HEK293 (cell line): ENCODE results near the gene NRP1.

Experiments
- CTCF ChIA-PET: fragments of 350-600 bp; formaldehyde crosslinking; extraction: SDS; loops from one replicate; lab custom pipeline; 2021; ENCODE audit warnings: antibody characterized with exemption; lab: Yijun Ruan, JAX
- POLR2A ChIA-PET: fragments of 300-600 bp; formaldehyde crosslinking; extraction: SDS; loops from one replicate; lab custom pipeline; 2020; ENCODE audit warnings: antibody characterized with exemption, inconsistent platforms; lab: Yijun Ruan, JAX
- H3K27ac ChIP-seq: fragments of 200-500 bp; sonication (Bioruptor generic); 2 replicates; pipeline ENCODE4 v1.5.1; 2014; ENCODE audit warnings: low read depth, low read length, control low read depth, inconsistent platforms; ENCODE audit errors: extremely low read depth
- H3K36me3 ChIP-seq, 2 experiments: fragments of 200-500 bp in 1 of 2; sonication (Bioruptor generic) in 1 of 2; 1 replicate in 1 of 2; 2 replicates in 1 of 2; pipeline ENCODE4 v1.5.1; 2014 to 2017; ENCODE audit warnings: inconsistent platforms in 2 of 2, low read length in 2 of 2; ENCODE audit not compliant: control insufficient read depth in 2 of 2, insufficient read depth in 1 of 2
- H3K4me1 ChIP-seq: fragments of 200-500 bp; sonication (Bioruptor generic); 2 replicates; pipeline ENCODE4 v1.5.1; 2014; ENCODE audit warnings: mild to moderate bottlenecking, low read length, inconsistent platforms; ENCODE audit not compliant: control insufficient read depth, insufficient read depth
- H3K4me3 ChIP-seq: 2 replicates; pipeline ENCODE4 v1.5.1; 2011; ENCODE audit warnings: low read depth, mild to moderate bottlenecking, control low read depth, low read length, moderate library complexity
- H3K9me3 ChIP-seq: fragments of 200-500 bp; sonication (Bioruptor generic); 2 replicates; pipeline ENCODE4 v1.5.1; 2014; ENCODE audit warnings: low read depth, low read length, inconsistent platforms; ENCODE audit not compliant: control insufficient read depth, insufficient read depth
- IKZF3 ChIP-seq: fragments of 450-650 bp; IDR thresholded peaks from 2 replicates; pipeline ENCODE4 v1.5.0; 2018; ENCODE audit warnings: missing biosample characterization, mild to moderate bottlenecking, missing genetic modification characterization, moderate library complexity
- MEIS1 ChIP-seq: sonication (generic); formaldehyde crosslinking; IDR thresholded peaks from 2 replicates; pipeline ENCODE4 v1.8.1; 2022; ENCODE audit warnings: missing genetic modification reagents, mild to moderate bottlenecking, borderline replicate concordance
- REPIN1 ChIP-seq: fragments of 450-650 bp; formaldehyde crosslinking; IDR thresholded peaks from 2 replicates; pipeline ENCODE4 v1.5.1; 2017; ENCODE audit warnings: missing biosample characterization, missing genetic modification characterization, low read depth
- SCRT2 ChIP-seq: fragments of 450-650 bp; formaldehyde crosslinking; IDR thresholded peaks from 2 replicates; pipeline ENCODE4 v1.5.1; 2016; ENCODE audit warnings: missing biosample characterization, missing genetic modification characterization
- SP3 ChIP-seq: fragments of 450-650 bp; formaldehyde crosslinking; IDR thresholded peaks from 2 replicates; pipeline ENCODE4 v1.5.1; 2016; ENCODE audit warnings: missing biosample characterization, missing genetic modification characterization
- TCF7L2 ChIP-seq: IDR thresholded peaks from 2 replicates; pipeline ENCODE4 v1.6.1; 2011; ENCODE audit warnings: low read depth, mild to moderate bottlenecking, inconsistent platforms, low read length, moderate library complexity, borderline replicate concordance
- ZBTB17 ChIP-seq: fragments of 450-650 bp; formaldehyde crosslinking; IDR thresholded peaks from 2 replicates; pipeline ENCODE4 v1.5.1; 2016; ENCODE audit warnings: missing biosample characterization, missing genetic modification characterization
- ZBTB20 ChIP-seq: fragments of 450-650 bp; formaldehyde crosslinking; IDR thresholded peaks from 2 replicates; pipeline ENCODE4 v1.5.1; 2016; ENCODE audit warnings: missing biosample characterization, missing genetic modification characterization
- ZBTB48 ChIP-seq: fragments of 450-650 bp; formaldehyde crosslinking; IDR thresholded peaks from 2 replicates; pipeline ENCODE4 v1.5.1; 2016; ENCODE audit warnings: missing biosample characterization, missing genetic modification characterization
- ZFHX2 ChIP-seq: fragments of 450-650 bp; formaldehyde crosslinking; conservative IDR thresholded peaks from 2 replicates; pipeline ENCODE4 v1.5.1; 2016; ENCODE audit warnings: missing biosample characterization, missing genetic modification characterization
- ZNF133 ChIP-seq: fragments of 450-650 bp; formaldehyde crosslinking; IDR thresholded peaks from 2 replicates; pipeline ENCODE4 v1.5.1; 2016; ENCODE audit warnings: missing biosample characterization, missing genetic modification characterization
- ZNF155 ChIP-seq: fragments of 450-650 bp; formaldehyde crosslinking; IDR thresholded peaks from 2 replicates; pipeline ENCODE4 v1.5.1; 2016; ENCODE audit warnings: missing biosample characterization, missing genetic modification characterization
- ZNF16 ChIP-seq: fragments of 450-650 bp; formaldehyde crosslinking; IDR thresholded peaks from 2 replicates; pipeline ENCODE4 v1.5.1; 2016; ENCODE audit warnings: low read depth, missing biosample characterization, missing genetic modification characterization
- ZNF214 ChIP-seq: fragments of 450-650 bp; formaldehyde crosslinking; IDR thresholded peaks from 2 replicates; pipeline ENCODE4 v1.5.1; 2017; ENCODE audit warnings: missing biosample characterization, mild to moderate bottlenecking, missing genetic modification characterization, borderline replicate concordance
- ZNF24 ChIP-seq: fragments of 450-650 bp; formaldehyde crosslinking; IDR thresholded peaks from 2 replicates; pipeline ENCODE4 v1.5.1; 2016; ENCODE audit warnings: missing biosample characterization, missing genetic modification characterization
- ZNF37A ChIP-seq: fragments of 450-650 bp; IDR thresholded peaks from 2 replicates; pipeline ENCODE4 v1.5.1; 2018; ENCODE audit warnings: missing biosample characterization, missing genetic modification characterization
- ZNF426 ChIP-seq: fragments of 450-650 bp; formaldehyde crosslinking; IDR thresholded peaks from 2 replicates; pipeline ENCODE4 v1.5.1; 2017; ENCODE audit warnings: missing biosample characterization, missing genetic modification characterization, mild to moderate bottlenecking, inconsistent platforms, moderate library complexity
- ZNF514 ChIP-seq: fragments of 450-650 bp; formaldehyde crosslinking; IDR thresholded peaks from 2 replicates; pipeline ENCODE4 v1.5.1; 2016; ENCODE audit warnings: missing biosample characterization, missing genetic modification characterization
- ZNF548 ChIP-seq: fragments of 450-650 bp; formaldehyde crosslinking; IDR thresholded peaks from 2 replicates; pipeline ENCODE4 v1.5.1; 2016; ENCODE audit warnings: missing biosample characterization, missing genetic modification characterization
- ZNF558 ChIP-seq: fragments of 450-650 bp; formaldehyde crosslinking; IDR thresholded peaks from 2 replicates; pipeline ENCODE4 v1.5.1; 2016; ENCODE audit warnings: missing biosample characterization, missing genetic modification characterization
- ZNF660 ChIP-seq: fragments of 450-650 bp; IDR thresholded peaks from 2 replicates; pipeline ENCODE4 v1.5.1; 2018; ENCODE audit warnings: missing biosample characterization, mild to moderate bottlenecking, missing genetic modification characterization
- ZXDB ChIP-seq: fragments of 450-650 bp; formaldehyde crosslinking; IDR thresholded peaks from 2 replicates; pipeline ENCODE4 v1.5.1; 2016; ENCODE audit warnings: missing biosample characterization, missing genetic modification characterization
- TF ChIP-seq, protein P1 (sequence below): fragments of 450-650 bp; formaldehyde crosslinking; IDR thresholded peaks from 2 replicates; pipeline ENCODE4 v1.5.1; 2016; ENCODE audit warnings: missing biosample characterization, missing genetic modification characterization
- TF ChIP-seq, protein P2 (sequence below): fragments of 450-650 bp; formaldehyde crosslinking; IDR thresholded peaks from 2 replicates; pipeline ENCODE4 v1.5.1; 2016; ENCODE audit warnings: missing biosample characterization, missing genetic modification characterization, borderline replicate concordance

NRP1 gene

DNA sequence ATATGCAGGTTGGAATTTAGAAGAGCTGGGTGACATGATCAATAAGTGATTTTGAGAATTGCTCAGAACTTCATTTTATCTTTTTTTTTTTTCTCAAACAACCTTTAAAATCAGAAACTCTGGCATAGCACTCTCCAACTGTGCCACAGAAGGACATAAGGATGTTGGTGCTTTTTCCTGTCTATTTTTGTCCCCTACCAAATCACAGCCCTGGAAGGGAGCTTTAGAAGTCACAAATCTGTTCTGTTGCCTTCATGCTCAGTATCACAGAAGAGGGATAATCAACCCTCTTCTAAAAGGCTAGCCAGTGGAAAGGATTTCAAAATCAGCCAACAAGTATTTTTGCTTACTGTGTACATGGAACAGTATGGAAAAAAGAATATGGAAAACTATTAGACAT is 14.8 kb upstream of the NRP1 start:
- H3K27ac ChIP-seq = no peak overlapping the region
- no peaks in the 10 kb centered on the region for H3K36me3 ChIP-seq
- H3K4me1 ChIP-seq = peaks cover 7% of the 10 kb centered on the region; the same call in 1 of the 2 replicates
- no peaks in the 10 kb centered on the region for H3K9me3 ChIP-seq
- no peak overlapping the region for H3K4me3 ChIP-seq
- CTCF ChIA-PET = interaction anchor here (0.6 kb wide), 1 partner anchor 193 kb away, joined by 3 read pairs; no protein-coding TSS in a partner anchor
- POLR2A ChIA-PET = no interaction called here
- TF ChIP-seq ZNF16 (tag by site-specific recombination) = no peak
- TF ChIP-seq ZXDB = no peak
- no peak for TF ChIP-seq ZNF426 (tag by site-specific recombination)
- TF ChIP-seq ZNF133 (tag by site-specific recombination) = no peak

DNA sequence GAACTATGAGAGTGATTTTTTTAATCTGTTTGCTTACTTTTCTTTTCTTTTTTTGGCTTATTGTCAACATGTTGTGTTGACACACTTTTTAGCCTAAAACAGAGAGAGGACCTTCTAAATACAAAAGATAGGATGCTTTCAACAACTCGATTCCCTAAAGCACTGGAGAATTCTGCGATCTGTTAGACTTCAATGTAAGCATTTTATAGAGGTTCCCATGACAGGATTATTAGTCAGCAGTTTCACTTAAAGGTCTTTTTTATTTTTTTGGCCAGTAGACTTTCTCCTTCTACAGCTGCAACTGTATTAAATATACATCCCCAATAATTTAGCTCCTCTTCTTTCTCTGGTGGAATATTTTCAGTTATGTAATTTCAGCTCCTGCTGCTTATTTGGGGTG is 12.7 kb upstream of the NRP1 start:
- peaks cover 6% of the 10 kb centered on the region; the same call in 1 of the 2 replicates for H3K4me1 ChIP-seq
- no peaks in the 10 kb centered on the region for H3K36me3 ChIP-seq
- CTCF ChIA-PET = interaction anchor here (0.7 kb wide), 2 partner anchors 65 to 144 kb away, joined by 3 to 5 read pairs; no protein-coding TSS in a partner anchor
- H3K9me3 ChIP-seq = no peaks in the 10 kb centered on the region
- H3K4me3 ChIP-seq = no peak overlapping the region
- H3K27ac ChIP-seq = no peak overlapping the region
- TF ChIP-seq ZFHX2 (tag by site-specific recombination) = no peak
- TF ChIP-seq, protein P1, sequence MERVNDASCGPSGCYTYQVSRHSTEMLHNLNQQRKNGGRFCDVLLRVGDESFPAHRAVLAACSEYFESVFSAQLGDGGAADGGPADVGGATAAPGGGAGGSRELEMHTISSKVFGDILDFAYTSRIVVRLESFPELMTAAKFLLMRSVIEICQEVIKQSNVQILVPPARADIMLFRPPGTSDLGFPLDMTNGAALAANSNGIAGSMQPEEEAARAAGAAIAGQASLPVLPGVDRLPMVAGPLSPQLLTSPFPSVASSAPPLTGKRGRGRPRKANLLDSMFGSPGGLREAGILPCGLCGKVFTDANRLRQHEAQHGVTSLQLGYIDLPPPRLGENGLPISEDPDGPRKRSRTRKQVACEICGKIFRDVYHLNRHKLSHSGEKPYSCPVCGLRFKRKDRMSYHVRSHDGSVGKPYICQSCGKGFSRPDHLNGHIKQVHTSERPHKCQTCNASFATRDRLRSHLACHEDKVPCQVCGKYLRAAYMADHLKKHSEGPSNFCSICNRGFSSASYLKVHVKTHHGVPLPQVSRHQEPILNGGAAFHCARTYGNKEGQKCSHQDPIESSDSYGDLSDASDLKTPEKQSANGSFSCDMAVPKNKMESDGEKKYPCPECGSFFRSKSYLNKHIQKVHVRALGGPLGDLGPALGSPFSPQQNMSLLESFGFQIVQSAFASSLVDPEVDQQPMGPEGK (tag by site-specific recombination) = no peak
- no peak for TF ChIP-seq SCRT2 (tag by site-specific recombination)
- no peak for TF ChIP-seq ZBTB20 (tag by site-specific recombination)
- TF ChIP-seq TCF7L2 = no peak
- TF ChIP-seq ZNF548 (tag by site-specific recombination) = no peak
- TF ChIP-seq ZNF24 = no peak
- no peak for TF ChIP-seq SP3
- TF ChIP-seq MEIS1 (CRISPR knock-in tag) = no peak
- no peak for TF ChIP-seq ZNF660 (tag by site-specific recombination)
- TF ChIP-seq ZNF37A (tag by site-specific recombination) = no peak
- TF ChIP-seq ZNF155 = no peak
- no peak for TF ChIP-seq ZBTB17 (tag by site-specific recombination)
- no peak for TF ChIP-seq ZBTB48 (tag by site-specific recombination)
- TF ChIP-seq IKZF3 = no peak
- TF ChIP-seq ZNF214 (tag by site-specific recombination) = no peak
- TF ChIP-seq REPIN1 (tag by site-specific recombination) = no peak
- no peak for TF ChIP-seq ZNF558 (tag by site-specific recombination)
- no peak for TF ChIP-seq ZNF514 (tag by site-specific recombination)
- TF ChIP-seq, protein P2, sequence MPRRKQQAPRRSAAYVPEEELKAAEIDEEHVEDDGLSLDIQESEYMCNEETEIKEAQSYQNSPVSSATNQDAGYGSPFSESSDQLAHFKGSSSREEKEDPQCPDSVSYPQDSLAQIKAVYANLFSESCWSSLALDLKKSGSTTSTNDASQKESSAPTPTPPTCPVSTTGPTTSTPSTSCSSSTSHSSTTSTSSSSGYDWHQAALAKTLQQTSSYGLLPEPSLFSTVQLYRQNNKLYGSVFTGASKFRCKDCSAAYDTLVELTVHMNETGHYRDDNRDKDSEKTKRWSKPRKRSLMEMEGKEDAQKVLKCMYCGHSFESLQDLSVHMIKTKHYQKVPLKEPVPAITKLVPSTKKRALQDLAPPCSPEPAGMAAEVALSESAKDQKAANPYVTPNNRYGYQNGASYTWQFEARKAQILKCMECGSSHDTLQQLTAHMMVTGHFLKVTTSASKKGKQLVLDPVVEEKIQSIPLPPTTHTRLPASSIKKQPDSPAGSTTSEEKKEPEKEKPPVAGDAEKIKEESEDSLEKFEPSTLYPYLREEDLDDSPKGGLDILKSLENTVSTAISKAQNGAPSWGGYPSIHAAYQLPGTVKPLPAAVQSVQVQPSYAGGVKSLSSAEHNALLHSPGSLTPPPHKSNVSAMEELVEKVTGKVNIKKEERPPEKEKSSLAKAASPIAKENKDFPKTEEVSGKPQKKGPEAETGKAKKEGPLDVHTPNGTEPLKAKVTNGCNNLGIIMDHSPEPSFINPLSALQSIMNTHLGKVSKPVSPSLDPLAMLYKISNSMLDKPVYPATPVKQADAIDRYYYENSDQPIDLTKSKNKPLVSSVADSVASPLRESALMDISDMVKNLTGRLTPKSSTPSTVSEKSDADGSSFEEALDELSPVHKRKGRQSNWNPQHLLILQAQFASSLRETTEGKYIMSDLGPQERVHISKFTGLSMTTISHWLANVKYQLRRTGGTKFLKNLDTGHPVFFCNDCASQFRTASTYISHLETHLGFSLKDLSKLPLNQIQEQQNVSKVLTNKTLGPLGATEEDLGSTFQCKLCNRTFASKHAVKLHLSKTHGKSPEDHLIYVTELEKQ = no peak
- POLR2A ChIA-PET = no interaction called here
